Hepatocyte (in vitro differentiated cells): ENCODE results near the gene DLG2. TPM values are rescaled to one million over a fixed set of nuclear protein-coding genes. Genes with fewer than 3 reads are reported as not detected.

Experiments
- DNase-seq: peaks from one replicate; pipeline ENCODE4 v3.0.0-alpha.2; 2016; ENCODE audit warnings: low spot score
- H2AFZ ChIP-seq: fragments of 200-600 bp; sonication (generic); 2 replicates; pipeline ENCODE4 v1.6.0; 2016; ENCODE audit warnings: antibody characterized with exemption, mild to moderate bottlenecking
- H3K27ac ChIP-seq: fragments of 200-600 bp; sonication (generic); 2 replicates; pipeline ENCODE4 v1.5.1; 2016; ENCODE audit warnings: mild to moderate bottlenecking
- H3K27me3 ChIP-seq: fragments of 200-600 bp; sonication (generic); 2 replicates; pipeline ENCODE4 v1.6.1; 2016
- H3K36me3 ChIP-seq: fragments of 200-600 bp; sonication (generic); replicated peaks from 2 replicates; pipeline ENCODE4 v1.5.1; 2016; ENCODE audit warnings: low read depth; ENCODE audit not compliant: insufficient read depth
- H3K4me1 ChIP-seq: fragments of 200-600 bp; sonication (generic); 2 replicates; pipeline ENCODE4 v1.5.1; 2016; ENCODE audit warnings: mild to moderate bottlenecking, moderate library complexity; ENCODE audit not compliant: insufficient read depth
- H3K4me2 ChIP-seq: fragments of 200-600 bp; sonication (generic); 2 replicates; pipeline ENCODE4 v1.6.0; 2016
- H3K4me3 ChIP-seq: fragments of 200-600 bp; sonication (generic); 2 replicates; pipeline ENCODE4 v1.5.1; 2016; ENCODE audit warnings: mild to moderate bottlenecking
- H3K79me2 ChIP-seq: fragments of 200-600 bp; sonication (generic); 2 replicates; pipeline ENCODE4 v1.6.0; 2017; ENCODE audit warnings: mild to moderate bottlenecking
- H3K9me2 ChIP-seq: fragments of 200-600 bp; sonication (generic); replicated peaks from 2 replicates; pipeline ENCODE4 v1.6.0; 2017; ENCODE audit warnings: mild to moderate bottlenecking; ENCODE audit not compliant: insufficient read depth
- H3K9me3 ChIP-seq: fragments of 200-600 bp; sonication (generic); 2 replicates; pipeline ENCODE4 v1.5.1; 2016; ENCODE audit warnings: low read depth, mild to moderate bottlenecking
- H4K20me1 ChIP-seq: fragments of 200-600 bp; sonication (generic); 2 replicates; pipeline ENCODE4 v1.6.0; 2016; ENCODE audit warnings: mild to moderate bottlenecking; ENCODE audit not compliant: insufficient read depth, poor library complexity, severe bottlenecking
- CTCF ChIP-seq: fragments of 200-600 bp; sonication (generic); IDR thresholded peaks from 2 replicates; pipeline ENCODE4 v1.5.1; 2016; ENCODE audit warnings: antibody characterized with exemption, mild to moderate bottlenecking; ENCODE audit not compliant: poor library complexity
- EZH2 ChIP-seq: fragments of 200-600 bp; sonication (generic); IDR thresholded peaks from 2 replicates; pipeline ENCODE4 v1.6.1; 2016; ENCODE audit warnings: antibody characterized with exemption, mild to moderate bottlenecking, borderline replicate concordance
- EZH2phosphoT487 ChIP-seq: fragments of 200-600 bp; sonication (generic); IDR thresholded peaks from one replicate; pipeline ENCODE4 v1.6.1; 2018; ENCODE audit warnings: antibody characterized with exemption, mild to moderate bottlenecking, low read depth, moderate library complexity; ENCODE audit not compliant: unreplicated experiment, severe bottlenecking
- WGBS: methylation state at CpG from one replicate; pipeline ENCODE4 v1.1.6; 2016; ENCODE audit warnings: low lambda C conversion rate; ENCODE audit errors: missing lambda C conversion rate; 5-methylcytosine and 5-hydroxymethylcytosine counted together
- polyA plus RNA-seq: library from polyadenylated mRNA; unstranded; fragments of >200 nt; fragmentation: Nextera tagmentation; extraction: Ambion mirVana; gene quantifications from 2 replicates; pipeline ENCODE4 v1.2.1, GENCODE V29; 2016
- total RNA-seq: library from RNA; depleted of rRNA; stranded (reverse); fragments of >200 nt; gene quantifications from 2 replicates; pipeline ENCODE4 v1.2.3, GENCODE V29; 2014

Gene DLG2
- total and polyA plus RNA-seq, 2 experiments from 2014 or later, result 2.6 to 6.8 TPM

- no peak overlapping the region for H3K4me2 ChIP-seq
- no peak overlapping the region for H3K4me3 ChIP-seq
- no peaks in the 10 kb centered on the region for H3K27me3 ChIP-seq
- H3K4me1 ChIP-seq, result no peaks in the 10 kb centered on the region
- WGBS, result 82% methylated on average over 2 of the region's 2 CpGs
- no peaks in the 10 kb centered on the region for H4K20me1 ChIP-seq
- H3K27ac ChIP-seq, result no peak overlapping the region
- no peak for DNase-seq
- H3K9me3 ChIP-seq, result no peaks in the 10 kb centered on the region
- H3K79me2 ChIP-seq, result no peaks in the 10 kb centered on the region
- no peaks in the 10 kb centered on the region for H3K36me3 ChIP-seq
- H3K9me2 ChIP-seq, result no peaks in the 10 kb centered on the region
- H2AFZ ChIP-seq, result no peak overlapping the region
- TF ChIP-seq CTCF (no peak), EZH2phosphoT487 (no peak), EZH2 (no peak)
Observed at GRCh38 chr11:83785942-83786341, 1841.2 kb downstream of the DLG2 start.

- no peaks in the 10 kb centered on the region for H3K9me3 ChIP-seq
- H3K4me3 ChIP-seq, result no peak overlapping the region
- H3K36me3 ChIP-seq, result no peaks in the 10 kb centered on the region
- H3K4me2 ChIP-seq, result no peak overlapping the region
- no peak for DNase-seq
- H2AFZ ChIP-seq, result no peak overlapping the region
- no peak overlapping the region for H3K27ac ChIP-seq
- no peaks in the 10 kb centered on the region for H3K4me1 ChIP-seq
- H4K20me1 ChIP-seq, result no peaks in the 10 kb centered on the region
- H3K27me3 ChIP-seq, result no peaks in the 10 kb centered on the region
- TF ChIP-seq EZH2 (no peak), EZH2phosphoT487 (no peak), CTCF (no peak)
- no peaks in the 10 kb centered on the region for H3K9me2 ChIP-seq
- no peaks in the 10 kb centered on the region for H3K79me2 ChIP-seq
- WGBS, result 38% methylated on average over 1 of the region's 1 CpG
Observed at GRCh38 chr11:83784419-83784818, 1842.7 kb downstream of the DLG2 start.

GRCh38 chr11:83782329-83782728 lies 1844.8 kb downstream of the DLG2 start:
- H2AFZ ChIP-seq, result no peak overlapping the region
- TF ChIP-seq EZH2phosphoT487, result no peak
- no peak for TF ChIP-seq CTCF
- TF ChIP-seq EZH2, result no peak
- no peak overlapping the region for H3K4me2 ChIP-seq
- H3K79me2 ChIP-seq, result no peaks in the 10 kb centered on the region
- H3K27me3 ChIP-seq, result no peaks in the 10 kb centered on the region
- no peaks in the 10 kb centered on the region for H3K36me3 ChIP-seq
- no peaks in the 10 kb centered on the region for H3K9me2 ChIP-seq
- no peaks in the 10 kb centered on the region for H3K4me1 ChIP-seq
- 46% methylated on average over 1 of the region's 1 CpG for WGBS
- H3K27ac ChIP-seq, result no peak overlapping the region
- no peak for DNase-seq
- H3K4me3 ChIP-seq, result no peak overlapping the region
- no peaks in the 10 kb centered on the region for H3K9me3 ChIP-seq
- H4K20me1 ChIP-seq, result no peaks in the 10 kb centered on the region

GRCh38 chr11:83779876-83780275 lies 1847.3 kb downstream of the DLG2 start:
- no peaks in the 10 kb centered on the region for H3K27me3 ChIP-seq
- no peak for DNase-seq
- H3K27ac ChIP-seq, result no peak overlapping the region
- H3K4me1 ChIP-seq, result peaks cover 2% of the 10 kb centered on the region
- no peak overlapping the region for H2AFZ ChIP-seq
- no peak overlapping the region for H3K4me2 ChIP-seq
- no peaks in the 10 kb centered on the region for H3K9me2 ChIP-seq
- H3K79me2 ChIP-seq, result no peaks in the 10 kb centered on the region
- H3K4me3 ChIP-seq, result no peak overlapping the region
- no peaks in the 10 kb centered on the region for H4K20me1 ChIP-seq
- WGBS, result 90% methylated on average over 4 of the region's 4 CpGs
- TF ChIP-seq EZH2, result no peak
- TF ChIP-seq CTCF, result no peak
- no peak for TF ChIP-seq EZH2phosphoT487
- no peaks in the 10 kb centered on the region for H3K9me3 ChIP-seq
- H3K36me3 ChIP-seq, result no peaks in the 10 kb centered on the region
